SK-N-SH (cell line): ENCODE results near the gene TMIGD2. TPM values are rescaled to one million over a fixed set of nuclear protein-coding genes. Genes with fewer than 3 reads are reported as not detected.

Experiments
- CTCF ChIA-PET: fragments of 300-600, 350-600 bp; formaldehyde crosslinking; extraction: SDS; loops from one replicate; lab custom pipeline; 2021; lab: Yijun Ruan, JAX
- POLR2A ChIA-PET: fragments of 350-600 bp; sonication (Branson Sonifier 250); formaldehyde crosslinking; extraction: SDS; loops from one replicate; lab custom pipeline; 2020; ENCODE audit warnings: antibody characterized with exemption, inconsistent platforms; lab: Yijun Ruan, JAX
- DNase-seq: peaks from one replicate; pipeline ENCODE4 v3.0.0; 2012
- H2AFZ ChIP-seq: fragments of 200-600 bp; sonication (generic); 2 replicates; pipeline ENCODE4 v1.8.1; 2016; ENCODE audit warnings: antibody characterized with exemption, mild to moderate bottlenecking, low read depth
- H3F3A ChIP-seq: fragments of 200-600 bp; sonication (generic); replicated peaks from 2 replicates; pipeline ENCODE3; 2016; ENCODE audit warnings: antibody characterized with exemption, mild to moderate bottlenecking; ENCODE audit not compliant: insufficient read depth
- H3K27ac ChIP-seq, 2 experiments: fragments of 200-500 bp in 1 of 2; fragments of 200-600 bp in 1 of 2; sonication (Bioruptor generic) in 1 of 2; sonication (generic), shearing (Covaris generic) in 1 of 2; 2 replicates each; pipeline versions ENCODE4 v1.5.1 to v1.6.1; 2014 to 2016; ENCODE audit warnings: low read depth in 2 of 2, inconsistent platforms in 1 of 2, low read length in 1 of 2, mild to moderate bottlenecking in 1 of 2, mixed read lengths in 1 of 2
- H3K27me3 ChIP-seq: fragments of 200-600 bp; sonication (generic), shearing (Covaris generic); 2 replicates; pipeline ENCODE4 v1.6.1; 2016; ENCODE audit warnings: mixed run types; ENCODE audit not compliant: insufficient read depth
- H3K36me3 ChIP-seq, 2 experiments: fragments of 200-500 bp in 1 of 2; fragments of 200-600 bp in 1 of 2; sonication (Bioruptor generic) in 1 of 2; sonication (generic) in 1 of 2; replicated peaks in 1 of 2; 2 replicates each; pipeline versions ENCODE3 to v1.5.1; 2014 to 2016; ENCODE audit warnings: low read length in 1 of 2, mild to moderate bottlenecking in 1 of 2; ENCODE audit not compliant: insufficient read depth in 2 of 2, control insufficient read depth in 1 of 2
- H3K4me1 ChIP-seq, 2 experiments: fragments of 200-500 bp in 1 of 2; fragments of 200-600 bp in 1 of 2; sonication (Bioruptor generic) in 1 of 2; sonication (generic), shearing (Covaris generic) in 1 of 2; 2 replicates each; pipeline versions ENCODE4 v1.5.1 to v1.6.1; 2014 to 2016; ENCODE audit warnings: low read depth in 1 of 2, low read length in 1 of 2, mixed run types in 1 of 2; ENCODE audit not compliant: insufficient read depth in 2 of 2, control insufficient read depth in 1 of 2
- H3K4me2 ChIP-seq: fragments of 200-600 bp; sonication (generic), shearing (Covaris generic); 2 replicates; pipeline ENCODE4 v1.6.1; 2017; ENCODE audit warnings: mixed run types
- H3K4me3 ChIP-seq, 2 experiments: fragments of 200-500 bp in 1 of 2; fragments of 200-600 bp in 1 of 2; sonication (Bioruptor generic) in 1 of 2; sonication (generic), shearing (Covaris generic) in 1 of 2; 2 replicates each; pipeline versions ENCODE4 v1.5.1 to v1.8.1; 2014 to 2016; ENCODE audit warnings: low read depth in 2 of 2, inconsistent platforms in 1 of 2, low read length in 1 of 2, mild to moderate bottlenecking in 1 of 2, mixed read lengths in 1 of 2, moderate library complexity in 1 of 2
- H3K79me2 ChIP-seq: fragments of 200-600 bp; sonication (generic); 2 replicates; pipeline ENCODE4 v1.8.1; 2017; ENCODE audit warnings: mild to moderate bottlenecking; ENCODE audit not compliant: insufficient read depth
- H3K9ac ChIP-seq: fragments of 200-600 bp; sonication (generic); 2 replicates; pipeline ENCODE4 v1.6.1; 2017; ENCODE audit warnings: mixed run types
- H3K9me2 ChIP-seq: fragments of 200-600 bp; sonication (generic); 2 replicates; pipeline ENCODE4 v1.6.1; 2017; ENCODE audit warnings: mixed run types
- H3K9me3 ChIP-seq: fragments of 200-600 bp; sonication (generic); 2 replicates; pipeline ENCODE4 v1.6.1; 2017; ENCODE audit warnings: mixed run types, mild to moderate bottlenecking, moderate library complexity
- H4K20me1 ChIP-seq: fragments of 200-600 bp; sonication (generic); 2 replicates; pipeline ENCODE4 v1.6.1; 2017; ENCODE audit warnings: mild to moderate bottlenecking, mixed run types; ENCODE audit not compliant: insufficient read depth
- MAX ChIP-seq: IDR thresholded peaks from 2 replicates; pipeline ENCODE4 v1.4.0; 2012; ENCODE audit warnings: low read depth
- MXI1 ChIP-seq: IDR thresholded peaks from 2 replicates; pipeline ENCODE4 v1.6.1; 2012; ENCODE audit warnings: mild to moderate bottlenecking, low read depth, low read length, improper control_type of control experiment
- NFIC ChIP-seq: IDR thresholded peaks from 2 replicates; pipeline ENCODE4 v1.4.0; 2012; ENCODE audit warnings: borderline replicate concordance
- REST ChIP-seq: IDR thresholded peaks from 2 replicates; pipeline ENCODE4 v1.6.1; 2012; ENCODE audit warnings: mild to moderate bottlenecking, low read depth, low read length, moderate library complexity
- ZBTB33 ChIP-seq: IDR thresholded peaks from 2 replicates; pipeline ENCODE4 v1.4.0; 2012; ENCODE audit warnings: low read depth, borderline replicate concordance
- WGBS: methylation state at CpG from one replicate; pipeline ENCODE4 v1.1.6; 2017; ENCODE audit warnings: low lambda C conversion rate; 5-methylcytosine and 5-hydroxymethylcytosine counted together
- polyA plus RNA-seq, 3 experiments: library from polyadenylated mRNA; depleted of rRNA; stranded (reverse); fragments of >200 nt; gene quantifications; 2 replicates each; pipeline ENCODE4 v1.2.3, GENCODE V29; 2012

Gene TMIGD2
- polyA plus RNA-seq, 1 of the 3 experiments (the other 2 are of a cell fraction) = not detected

- peak overlapping the region; percentile 54 to 83 for H3K4me3 ChIP-seq
- H3K9me2 ChIP-seq = no peaks in the 10 kb centered on the region
- ChIA-PET POLR2A (interaction anchor here (1.1 kb wide), 2 partner anchors 15 to 36 kb away, joined by 3 to 8 read pairs; no protein-coding TSS in a partner anchor), CTCF (interaction anchor here (1.1 kb wide), 2 partner anchors 59 to 73 kb away, joined by 3 to 6 read pairs; partner anchors contain the start of gene SH3GL1)
- H3K4me2 ChIP-seq = peak overlapping the region; percentile 81
- no peaks in the 10 kb centered on the region for H3K36me3 ChIP-seq
- H3F3A ChIP-seq = peaks cover 6% of the 10 kb centered on the region
- no peaks in the 10 kb centered on the region for H3K27me3 ChIP-seq
- H3K4me1 ChIP-seq = peaks cover 0 to 16% of the 10 kb centered on the region in 2 experiments; a peak in 2 of 4 replicates
- H3K9ac ChIP-seq = peak overlapping the region; percentile 26; the same call in 1 of the 2 replicates
- peak overlapping the region; percentile 91 for H2AFZ ChIP-seq
- H3K27ac ChIP-seq = peak overlapping the region; percentile 46 to 74; a peak in 3 of 4 replicates
- peak; percentile 93 for DNase-seq
- no peaks in the 10 kb centered on the region for H3K9me3 ChIP-seq
- no peaks in the 10 kb centered on the region for H4K20me1 ChIP-seq
- H3K79me2 ChIP-seq = peaks cover 7% of the 10 kb centered on the region; the same call in 1 of the 2 replicates
- 0% methylated on average over 6 of the region's 30 CpGs for WGBS
- peak; percentile 97 for TF ChIP-seq MXI1
- peak; percentile 90 for TF ChIP-seq MAX
- no peak for TF ChIP-seq NFIC
- TF ChIP-seq, all 33 proteins: peak for 2
Measured at GRCh38 chr19:4327252-4327876, 25.2 kb upstream of the TMIGD2 start.

- peaks cover 7% of the 10 kb centered on the region; the same call in 1 of the 2 replicates for H3K79me2 ChIP-seq
- H4K20me1 ChIP-seq = no peaks in the 10 kb centered on the region
- TF ChIP-seq ZBTB33 (no peak), MXI1 (no peak), REST (no peak)
- WGBS = 16% methylated on average over 14 of the region's 33 CpGs
- H3K27me3 ChIP-seq = no peaks in the 10 kb centered on the region
- no peaks in the 10 kb centered on the region for H3K9me2 ChIP-seq
- H3K4me1 ChIP-seq = peaks cover 0 to 16% of the 10 kb centered on the region in 2 experiments; a peak in 2 of 4 replicates
- DNase-seq = peak; percentile 75
- CTCF ChIA-PET = interaction anchor here (1.2 kb wide), 1 partner anchor 26 kb away, joined by 4 read pairs; no protein-coding TSS in a partner anchor
- POLR2A ChIA-PET = no interaction called here
- no peaks in the 10 kb centered on the region for H3K9me3 ChIP-seq
- peak overlapping the region; percentile 54 to 83 for H3K4me3 ChIP-seq
- H3F3A ChIP-seq = peaks cover 6% of the 10 kb centered on the region
- peak overlapping the region; percentile 81 for H3K4me2 ChIP-seq
- H3K9ac ChIP-seq = no peak overlapping the region
- peak overlapping the region; percentile 91 for H2AFZ ChIP-seq
- no peaks in the 10 kb centered on the region for H3K36me3 ChIP-seq
- peak overlapping the region in 1 of 2 experiments; percentile 67; a peak in 1 of 4 replicates for H3K27ac ChIP-seq
Measured at GRCh38 chr19:4326837-4327251, 24.7 kb upstream of the TMIGD2 start.
